Fibroblast of the conjunctiva (primary cell): ENCODE results near the gene CD4.
A peak's percentile ranks its signal among the peaks of the same experiment; 100 is the strongest.

Experiments
- DNase-seq: peaks from one replicate; pipeline ENCODE4 v3.0.0-alpha.2; 2010; ENCODE audit warnings: low read depth

CD4 gene

DNA sequence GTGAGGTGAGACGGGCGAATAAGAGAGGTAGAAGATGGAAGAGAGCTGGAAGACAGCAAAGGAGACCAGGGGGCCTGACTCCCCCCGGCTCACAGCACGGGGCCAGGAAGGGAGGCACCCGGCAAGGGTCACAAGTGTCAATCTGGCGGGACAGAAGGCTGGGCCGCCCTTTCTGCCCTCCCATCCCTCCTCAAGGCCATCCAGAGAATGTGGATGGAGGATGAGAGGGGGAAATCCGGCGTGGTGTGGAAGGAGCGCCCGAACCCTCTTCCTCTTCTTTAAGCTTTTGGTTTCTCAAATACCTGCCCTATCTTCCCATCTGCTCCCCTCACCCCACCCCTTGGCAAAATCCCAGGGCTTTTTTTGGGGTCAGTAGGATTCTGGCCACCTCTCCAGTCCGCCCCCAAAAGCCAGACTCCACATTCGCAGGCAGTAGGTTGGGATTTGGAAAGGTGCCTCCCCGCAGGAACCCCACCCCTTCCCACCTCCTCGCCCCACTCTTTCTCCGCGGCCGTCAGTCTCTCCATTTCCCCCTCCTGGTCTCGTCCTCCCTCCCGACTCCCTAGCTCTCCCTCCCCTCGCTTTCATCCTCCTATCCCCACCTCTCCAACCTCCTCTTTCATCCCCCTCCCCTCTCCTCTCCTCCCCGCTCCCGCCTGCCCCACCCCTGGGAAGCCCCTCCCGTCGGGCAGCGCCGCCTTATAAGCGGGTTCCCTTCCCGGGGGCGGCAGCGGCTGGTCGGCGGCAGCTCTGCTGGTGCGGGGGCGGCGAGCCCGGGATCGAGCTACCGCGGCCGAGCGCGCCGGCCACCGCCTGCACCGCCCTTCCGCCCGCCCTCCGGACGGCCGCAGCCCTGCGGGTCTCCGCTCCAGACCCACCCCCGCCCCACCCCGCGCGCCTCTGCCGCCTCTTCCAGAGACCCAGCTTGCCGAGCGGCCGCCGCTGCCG lies 23.4 kb upstream of the CD4 start, which contains the start of gene PTMS:
Gene PTMS (plus strand): TSS at position 730 of the 948 bp plus-strand sequence. CDS start 343 bp downstream, outside the sequence.
- peak; percentile 94 for DNase-seq

DNA sequence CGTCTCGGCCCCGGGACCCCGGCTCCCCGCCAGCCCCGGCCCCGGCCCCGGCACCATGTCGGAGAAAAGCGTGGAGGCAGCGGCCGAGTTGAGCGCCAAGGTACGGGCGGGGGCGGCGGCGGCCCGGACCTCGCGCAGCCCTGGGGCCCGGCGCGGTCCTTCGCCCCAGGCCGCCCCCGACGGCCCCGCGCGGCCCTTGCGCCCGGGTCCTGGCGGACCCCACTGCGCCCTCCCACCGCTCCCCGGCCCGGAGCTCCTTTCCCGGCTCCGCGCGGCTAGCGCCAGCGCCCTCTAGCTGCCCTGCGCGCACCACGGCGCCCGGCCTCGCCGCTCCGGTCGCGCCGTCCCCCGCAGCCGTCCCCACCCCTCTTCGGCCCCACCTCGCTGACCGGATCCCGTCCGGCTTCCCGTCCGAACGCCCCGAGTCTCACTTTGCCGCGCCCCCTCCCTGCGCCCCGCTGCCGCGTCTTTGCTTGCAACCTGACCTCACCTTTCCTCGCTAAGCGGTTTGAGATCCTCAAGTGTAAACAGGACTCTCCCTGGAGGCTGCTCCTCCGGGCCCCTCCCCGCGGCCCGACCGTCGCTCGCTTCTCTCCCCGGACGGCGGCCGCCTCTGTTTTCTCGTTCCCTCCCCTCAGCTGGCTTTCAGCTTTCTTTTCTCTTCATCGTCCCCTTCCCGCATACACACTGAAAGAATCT lies 22.5 kb upstream of the CD4 start:
- no peak for DNase-seq

DNA sequence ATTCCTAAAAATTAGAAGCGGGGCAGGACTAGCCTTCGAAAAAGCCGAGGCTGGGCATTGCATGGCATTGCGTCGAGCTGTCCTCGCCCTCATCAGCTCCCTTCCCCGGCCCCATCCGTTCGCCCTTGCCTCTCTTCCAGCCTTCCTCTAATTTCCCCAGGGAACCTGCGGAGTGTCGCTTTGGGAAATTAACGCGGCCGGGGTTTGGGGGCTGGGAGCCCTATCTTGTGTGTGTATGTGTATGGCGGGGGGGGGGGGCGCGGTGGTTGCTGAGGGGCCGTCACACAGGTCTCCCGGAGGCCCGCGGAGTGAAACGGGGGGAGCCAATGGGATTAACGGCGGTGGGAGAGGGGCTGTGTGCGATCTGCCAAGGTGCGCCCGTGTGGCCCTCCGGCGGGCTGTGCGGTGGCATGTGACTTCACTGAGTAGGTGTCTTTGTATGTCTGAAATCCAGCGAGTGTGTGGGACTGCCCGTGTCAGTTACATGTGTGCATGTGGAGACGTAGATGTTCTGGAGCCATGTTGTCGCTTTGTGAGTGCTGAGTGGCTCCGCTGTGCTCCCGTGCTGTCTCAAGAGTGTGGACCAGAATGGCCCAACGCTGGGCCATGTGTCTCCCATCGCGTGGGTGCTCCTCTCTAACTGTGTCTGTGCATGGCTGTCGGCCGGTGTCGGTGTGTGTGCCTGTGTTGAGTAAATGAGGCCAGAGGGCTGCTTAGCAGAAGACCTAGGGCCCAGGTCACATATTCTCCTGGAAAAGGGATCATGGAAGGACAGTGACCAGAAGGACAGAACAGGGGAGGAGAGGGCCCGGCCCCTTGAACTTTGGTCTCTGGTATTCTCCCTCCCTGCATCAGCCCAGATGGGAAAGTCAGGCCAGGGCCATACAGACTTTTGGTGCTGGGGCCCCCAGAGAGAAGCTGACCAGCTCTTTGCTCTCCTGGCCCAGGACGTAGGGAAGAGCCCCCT lies 21.7 kb upstream of the CD4 start:
- no peak for DNase-seq

DNA sequence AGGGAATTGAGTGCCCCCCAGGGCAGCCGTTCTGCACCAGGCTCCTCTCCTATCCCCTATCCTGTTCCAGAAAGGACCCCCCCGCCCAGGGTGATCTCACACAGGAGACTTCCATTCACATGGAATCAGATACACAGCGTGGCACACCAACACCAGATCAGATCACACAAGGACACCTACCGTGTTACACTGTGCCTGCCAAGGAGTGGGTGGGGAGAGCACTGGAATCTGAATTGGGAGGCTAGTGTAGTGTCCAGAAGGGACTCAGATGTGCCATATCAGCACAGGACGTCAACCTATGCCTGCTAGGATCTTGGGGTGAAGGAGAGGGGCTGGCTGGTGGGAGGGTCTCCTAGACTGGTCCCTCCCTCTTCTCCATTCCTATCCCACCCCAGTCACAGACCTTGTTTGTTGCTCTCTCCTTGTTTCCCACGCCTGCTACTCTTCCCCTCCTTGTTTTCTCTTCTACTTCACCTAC lies 20.9 kb upstream of the CD4 start:
- no peak for DNase-seq

DNA sequence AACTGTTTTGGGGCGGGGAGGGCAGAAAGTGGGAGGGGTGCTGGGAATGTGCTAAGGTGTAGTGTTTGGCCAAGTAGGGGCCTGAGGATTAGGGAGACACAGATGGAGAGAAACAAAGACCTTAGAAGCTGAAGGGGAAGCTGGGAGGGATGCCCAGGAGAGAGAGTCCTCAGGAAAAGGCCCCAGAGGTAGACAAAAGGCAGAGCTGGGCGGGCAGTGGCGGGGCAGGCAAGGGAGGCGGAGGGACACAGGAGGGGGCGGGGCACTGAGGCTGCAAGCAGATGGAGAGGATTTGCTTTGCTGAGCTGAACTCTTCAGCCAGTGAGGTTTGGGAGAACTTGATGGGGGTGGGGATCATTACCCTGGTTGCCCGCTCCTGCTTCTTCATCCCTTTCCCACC lies 20.3 kb upstream of the CD4 start:
- no peak for DNase-seq

DNA sequence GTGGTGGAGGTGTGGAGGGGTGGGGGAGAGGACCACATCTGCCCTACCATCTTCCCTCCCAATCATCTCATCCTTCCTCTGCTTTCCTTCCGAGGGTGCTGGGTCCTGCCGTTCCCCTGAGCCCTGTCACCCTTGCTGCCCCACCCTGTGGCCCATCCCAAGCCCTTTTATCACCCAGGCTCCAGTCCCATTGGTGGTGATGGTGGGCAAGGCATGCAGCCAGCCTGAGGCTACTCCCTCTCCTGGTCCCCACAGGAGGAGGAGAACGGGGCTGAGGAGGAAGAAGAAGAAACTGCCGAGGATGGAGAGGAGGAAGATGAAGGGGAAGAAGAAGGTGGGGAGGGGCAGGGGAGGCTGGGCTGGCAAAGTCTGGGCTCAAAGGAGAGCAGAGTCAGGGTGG lies 19.7 kb upstream of the CD4 start:
- no peak for DNase-seq

DNA sequence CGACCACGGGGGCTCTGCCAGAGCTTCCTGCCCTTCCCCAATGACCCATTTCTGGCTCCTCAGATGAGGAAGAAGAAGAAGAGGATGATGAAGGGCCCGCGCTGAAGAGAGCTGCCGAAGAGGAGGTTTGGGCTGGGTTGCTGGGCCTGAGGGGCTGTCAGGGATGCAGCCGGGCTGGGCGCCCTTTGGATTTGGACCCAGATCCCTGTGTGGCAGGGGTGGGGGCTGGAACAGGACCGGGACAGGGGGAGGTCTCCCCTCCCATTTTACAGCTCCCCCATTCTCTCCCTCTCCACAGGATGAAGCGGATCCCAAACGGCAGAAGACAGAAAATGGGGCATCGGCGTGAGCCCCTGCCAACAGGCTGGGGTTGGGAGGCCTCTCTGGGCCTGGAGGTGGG lies 19.2 kb upstream of the CD4 start:
- no peak for DNase-seq

DNA sequence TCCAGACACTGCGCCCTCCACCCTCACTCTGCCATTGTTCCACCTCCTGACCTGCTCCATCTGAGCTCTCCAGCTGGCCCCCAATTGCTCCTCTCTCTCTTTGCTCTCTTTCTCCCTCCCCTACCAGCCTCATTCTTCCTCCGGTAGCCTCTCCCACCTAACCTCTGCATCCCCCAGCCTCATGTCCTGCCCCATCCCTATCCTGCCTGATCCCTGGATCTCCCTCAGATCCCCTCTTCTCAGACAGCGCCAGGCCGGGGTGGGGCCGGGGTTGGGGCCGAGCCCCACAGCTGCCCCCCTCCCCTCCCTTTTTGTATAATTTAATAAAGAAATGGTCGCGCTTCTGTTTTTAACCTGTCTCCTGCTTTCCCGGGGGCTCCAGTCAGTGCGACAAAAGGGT lies 18.7 kb upstream of the CD4 start:
- DNase-seq, result no peak

DNA sequence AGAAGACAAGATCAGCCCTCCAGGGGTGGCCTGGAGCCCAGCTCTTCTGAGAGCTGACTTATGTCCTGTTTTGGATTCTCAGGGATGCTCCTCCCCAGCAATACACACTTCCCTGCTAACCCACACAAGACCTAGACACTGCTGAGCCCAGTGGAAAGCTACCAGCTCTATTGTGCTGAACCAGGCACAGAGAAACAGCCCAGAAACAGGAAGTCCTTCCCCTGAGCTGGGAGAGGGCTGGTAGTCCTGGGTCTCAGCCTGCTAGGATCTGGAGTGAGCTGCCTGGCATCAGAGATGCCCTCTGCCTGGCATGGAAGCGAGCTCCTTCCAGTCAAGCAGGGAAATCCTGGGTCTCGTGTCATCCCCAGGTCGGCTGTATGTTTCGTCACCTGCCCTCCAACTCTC lies 18.2 kb upstream of the CD4 start:
- DNase-seq, result no peak

DNA sequence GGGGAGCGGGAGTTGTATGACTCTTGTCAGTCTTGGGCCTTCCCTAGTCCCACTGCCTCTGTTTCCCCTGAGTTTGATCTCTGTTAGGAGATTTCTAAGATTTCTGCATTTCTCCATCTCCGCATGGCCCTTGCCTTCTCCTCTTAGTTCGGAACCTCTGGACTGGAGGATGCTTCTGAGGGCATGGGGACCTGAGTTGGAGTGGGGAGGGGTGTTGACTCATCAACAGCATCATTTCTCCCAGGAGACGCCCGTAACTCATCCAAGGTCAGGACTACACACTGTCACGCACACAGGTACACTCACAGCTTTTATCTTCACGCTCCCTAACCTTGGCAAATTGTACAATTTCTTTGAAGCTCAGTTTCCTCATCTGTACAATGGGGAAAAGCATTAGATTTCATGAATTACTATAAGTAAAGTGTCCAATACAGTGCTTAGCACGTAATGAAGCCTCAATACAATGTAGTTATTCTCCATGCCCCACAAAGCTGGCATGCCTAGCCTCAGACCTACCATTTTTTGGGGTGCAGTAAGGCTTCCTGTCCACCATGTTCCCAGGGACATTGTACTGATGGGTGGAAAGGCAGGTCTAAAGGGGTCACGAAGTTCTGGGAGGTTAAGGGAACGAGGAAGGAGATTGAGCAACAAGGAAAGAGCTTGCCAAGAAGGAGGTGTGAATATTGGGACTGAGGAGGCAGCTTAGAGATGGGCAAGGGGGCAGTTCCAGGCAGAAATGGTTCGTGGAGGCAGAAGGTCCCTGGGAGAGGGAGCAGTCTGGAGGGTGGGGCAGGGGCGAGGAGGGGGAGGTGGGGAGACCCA lies 17.6 kb upstream of the CD4 start:
- DNase-seq, result no peak

DNA sequence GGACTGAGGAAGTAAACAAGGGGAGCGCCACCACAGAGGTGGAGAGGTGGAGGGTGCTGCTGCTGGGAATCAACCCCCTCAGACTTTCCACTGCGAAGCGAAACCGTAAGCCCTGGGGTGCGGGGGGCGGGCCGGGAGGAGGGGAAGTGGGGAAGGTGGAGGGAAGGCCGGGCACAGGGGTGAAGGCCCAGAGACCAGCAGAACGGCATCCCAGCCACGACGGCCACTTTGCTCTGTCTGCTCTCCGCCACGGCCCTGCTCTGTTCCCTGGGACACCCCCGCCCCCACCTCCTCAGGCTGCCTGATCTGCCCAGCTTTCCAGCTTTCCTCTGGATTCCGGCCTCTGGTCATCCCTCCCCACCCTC lies 17.0 kb upstream of the CD4 start, which contains the start of gene LAG3:
Gene LAG3 (plus strand): TSS at position 190 of the 365 bp plus-strand sequence. CDS start 333 bp downstream, outside the sequence.
- no peak for DNase-seq

DNA sequence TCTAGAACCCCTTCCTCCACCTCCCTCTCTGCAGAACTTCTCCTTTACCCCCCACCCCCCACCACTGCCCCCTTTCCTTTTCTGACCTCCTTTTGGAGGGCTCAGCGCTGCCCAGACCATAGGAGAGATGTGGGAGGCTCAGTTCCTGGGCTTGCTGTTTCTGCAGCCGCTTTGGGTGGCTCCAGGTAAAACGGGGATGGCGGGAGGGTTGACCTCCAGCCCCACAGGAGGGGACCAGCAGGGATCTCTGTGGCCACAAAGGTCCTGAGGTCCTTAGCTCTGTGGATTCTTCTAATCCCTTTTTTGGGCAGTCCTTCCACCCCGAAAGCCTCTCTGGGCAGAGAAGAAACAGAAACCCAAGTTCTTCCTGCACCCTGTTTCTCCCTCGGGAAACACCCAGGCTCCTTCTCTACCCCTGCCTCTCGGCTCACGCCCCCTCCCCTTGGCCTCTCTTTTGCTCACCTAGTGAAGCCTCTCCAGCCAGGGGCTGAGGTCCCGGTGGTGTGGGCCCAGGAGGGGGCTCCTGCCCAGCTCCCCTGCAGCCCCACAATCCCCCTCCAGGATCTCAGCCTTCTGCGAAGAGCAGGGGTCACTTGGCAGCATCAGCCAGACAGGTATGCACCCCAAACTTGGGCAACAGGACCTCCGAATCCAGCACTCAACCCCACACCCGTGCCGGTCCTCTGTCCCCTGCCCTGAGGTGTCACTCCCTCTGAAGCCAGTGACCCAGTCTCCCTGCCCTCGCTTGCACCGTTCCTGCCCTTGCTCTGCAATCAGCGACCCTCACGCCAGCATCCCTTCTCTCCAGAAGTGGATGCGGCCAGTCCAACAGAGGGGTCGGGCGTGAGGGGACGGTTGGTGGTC lies 16.4 kb upstream of the CD4 start:
- DNase-seq, result no peak

DNA sequence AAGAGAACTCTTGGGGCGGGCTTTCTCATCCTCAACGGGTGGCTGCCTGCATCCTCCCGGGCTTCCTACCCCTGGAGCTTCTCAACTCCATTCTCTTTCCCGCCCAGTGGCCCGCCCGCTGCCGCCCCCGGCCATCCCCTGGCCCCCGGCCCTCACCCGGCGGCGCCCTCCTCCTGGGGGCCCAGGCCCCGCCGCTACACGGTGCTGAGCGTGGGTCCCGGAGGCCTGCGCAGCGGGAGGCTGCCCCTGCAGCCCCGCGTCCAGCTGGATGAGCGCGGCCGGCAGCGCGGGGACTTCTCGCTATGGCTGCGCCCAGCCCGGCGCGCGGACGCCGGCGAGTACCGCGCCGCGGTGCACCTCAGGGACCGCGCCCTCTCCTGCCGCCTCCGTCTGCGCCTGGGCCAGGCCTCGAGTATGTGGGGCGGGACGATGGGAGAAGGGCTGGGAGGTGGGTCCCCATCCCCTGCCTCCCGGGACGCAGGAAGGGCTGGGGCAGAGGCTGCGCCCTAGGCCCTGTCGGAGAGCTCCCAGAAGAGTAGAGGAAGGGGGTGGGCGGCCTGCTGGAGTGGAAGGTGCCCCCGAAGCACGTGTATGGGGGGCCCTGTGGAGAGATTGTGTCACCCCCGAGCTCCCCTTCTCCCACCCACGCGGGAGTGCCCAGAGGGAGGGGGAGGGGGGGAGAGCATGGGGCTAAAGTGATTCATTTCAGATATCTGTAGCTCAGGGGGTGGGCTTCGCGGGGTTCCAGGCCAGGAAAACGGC lies 15.6 kb upstream of the CD4 start:
- DNase-seq, result no peak

DNA sequence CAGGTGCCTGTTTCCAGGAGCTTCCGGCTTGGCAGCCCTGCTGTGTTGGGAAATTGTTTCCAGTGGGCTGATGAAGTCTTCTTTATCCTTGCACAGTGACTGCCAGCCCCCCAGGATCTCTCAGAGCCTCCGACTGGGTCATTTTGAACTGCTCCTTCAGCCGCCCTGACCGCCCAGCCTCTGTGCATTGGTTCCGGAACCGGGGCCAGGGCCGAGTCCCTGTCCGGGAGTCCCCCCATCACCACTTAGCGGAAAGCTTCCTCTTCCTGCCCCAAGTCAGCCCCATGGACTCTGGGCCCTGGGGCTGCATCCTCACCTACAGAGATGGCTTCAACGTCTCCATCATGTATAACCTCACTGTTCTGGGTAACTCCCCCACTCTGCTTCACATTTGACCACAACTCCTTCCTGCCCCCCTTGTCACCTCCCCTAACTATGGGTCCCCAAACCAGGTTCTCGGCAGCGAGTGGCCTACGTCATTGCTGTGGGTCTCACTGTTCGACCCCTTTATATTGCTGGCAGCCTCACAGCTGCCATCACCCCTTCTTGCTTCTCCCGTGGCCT lies 14.7 kb upstream of the CD4 start:
- no peak for DNase-seq

DNA sequence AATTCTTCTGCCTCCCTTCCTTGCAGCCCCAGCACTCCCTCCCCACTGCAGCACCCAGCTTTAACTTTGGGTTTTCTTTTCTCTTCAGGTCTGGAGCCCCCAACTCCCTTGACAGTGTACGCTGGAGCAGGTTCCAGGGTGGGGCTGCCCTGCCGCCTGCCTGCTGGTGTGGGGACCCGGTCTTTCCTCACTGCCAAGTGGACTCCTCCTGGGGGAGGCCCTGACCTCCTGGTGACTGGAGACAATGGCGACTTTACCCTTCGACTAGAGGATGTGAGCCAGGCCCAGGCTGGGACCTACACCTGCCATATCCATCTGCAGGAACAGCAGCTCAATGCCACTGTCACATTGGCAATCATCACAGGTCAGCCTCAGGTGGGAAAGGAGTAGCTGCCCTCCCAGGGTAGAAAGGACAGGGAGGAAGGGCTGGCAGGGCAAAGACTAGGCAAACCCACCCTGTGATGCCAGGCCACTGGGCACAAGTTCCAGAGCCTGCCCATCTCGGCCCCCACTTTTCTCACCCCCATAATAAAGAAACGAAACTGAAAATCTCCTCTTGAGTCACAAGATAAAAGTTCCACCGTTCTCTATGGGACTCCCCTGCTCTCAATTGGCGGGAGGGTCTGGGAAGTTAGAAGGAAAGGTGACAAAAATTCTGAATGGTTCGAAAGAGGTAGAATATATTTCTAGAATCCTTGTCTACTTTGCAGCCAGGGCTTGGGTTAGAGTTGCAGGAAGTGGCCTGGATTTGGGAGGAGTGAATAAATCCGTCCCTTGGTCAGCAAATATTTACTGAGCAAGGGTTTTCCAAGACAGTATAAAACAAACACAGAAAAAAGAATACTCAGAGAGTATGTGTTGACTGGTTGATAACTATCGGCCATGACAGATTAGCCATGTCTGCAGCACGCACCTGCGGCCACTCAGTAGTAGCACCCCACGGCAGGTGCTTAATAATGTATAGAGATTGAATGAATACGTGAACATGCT lies 13.8 kb upstream of the CD4 start:
- DNase-seq, result no peak

DNA sequence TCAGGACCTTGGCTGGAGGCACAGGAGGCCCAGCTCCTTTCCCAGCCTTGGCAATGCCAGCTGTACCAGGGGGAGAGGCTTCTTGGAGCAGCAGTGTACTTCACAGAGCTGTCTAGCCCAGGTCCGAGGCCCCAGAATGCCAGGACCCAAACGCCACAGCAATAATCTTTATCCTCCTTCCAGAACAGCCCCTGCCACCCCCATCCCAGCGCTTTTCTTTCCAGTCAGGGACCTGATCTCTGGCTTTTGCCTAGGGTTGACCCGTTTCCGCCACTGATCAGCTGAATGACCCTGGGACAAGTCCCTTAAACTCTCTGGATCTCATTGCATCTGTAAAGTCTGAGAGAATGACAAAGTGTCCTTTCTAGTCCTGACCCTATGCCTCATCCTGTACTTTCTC lies 11.9 kb upstream of the CD4 start:
- no peak for DNase-seq

DNA sequence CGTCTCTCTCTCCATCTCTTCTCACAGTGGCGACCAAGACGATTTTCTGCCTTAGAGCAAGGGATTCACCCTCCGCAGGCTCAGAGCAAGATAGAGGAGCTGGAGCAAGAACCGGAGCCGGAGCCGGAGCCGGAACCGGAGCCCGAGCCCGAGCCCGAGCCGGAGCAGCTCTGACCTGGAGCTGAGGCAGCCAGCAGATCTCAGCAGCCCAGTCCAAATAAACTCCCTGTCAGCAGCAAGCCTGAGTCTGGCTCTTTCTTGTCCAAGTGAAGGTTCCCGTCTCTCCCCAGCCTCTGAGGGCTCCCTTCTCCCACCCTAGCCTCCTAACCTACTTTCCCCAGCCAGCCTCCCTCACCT lies 11.1 kb upstream of the CD4 start:
- no peak for DNase-seq
